SK-N-SH (cell line): Measurements from ENCODE around the gene PCDH1. TPM values are rescaled to one million over a fixed set of nuclear protein-coding genes. Genes with fewer than 3 reads are reported as not detected.

ENCODE experiments used
- CTCF ChIA-PET: fragments of 300-600, 350-600 bp; formaldehyde crosslinking; extraction: SDS; loops from one replicate; lab custom pipeline; 2021; lab: Yijun Ruan, JAX
- POLR2A ChIA-PET: fragments of 350-600 bp; sonication (Branson Sonifier 250); formaldehyde crosslinking; extraction: SDS; loops from one replicate; lab custom pipeline; 2020; ENCODE audit warnings: antibody characterized with exemption, inconsistent platforms; lab: Yijun Ruan, JAX
- DNase-seq: peaks from one replicate; pipeline ENCODE4 v3.0.0; 2012
- H2AFZ ChIP-seq: fragments of 200-600 bp; sonication (generic); 2 replicates; pipeline ENCODE4 v1.8.1; 2016; ENCODE audit warnings: antibody characterized with exemption, mild to moderate bottlenecking, low read depth
- H3F3A ChIP-seq: fragments of 200-600 bp; sonication (generic); replicated peaks from 2 replicates; pipeline ENCODE3; 2016; ENCODE audit warnings: antibody characterized with exemption, mild to moderate bottlenecking; ENCODE audit not compliant: insufficient read depth
- H3K27ac ChIP-seq, 2 experiments: fragments of 200-500 bp in 1 of 2; fragments of 200-600 bp in 1 of 2; sonication (Bioruptor generic) in 1 of 2; sonication (generic), shearing (Covaris generic) in 1 of 2; 2 replicates each; pipeline versions ENCODE4 v1.5.1 to v1.6.1; 2014 to 2016; ENCODE audit warnings: low read depth in 2 of 2, inconsistent platforms in 1 of 2, low read length in 1 of 2, mild to moderate bottlenecking in 1 of 2, mixed read lengths in 1 of 2
- H3K27me3 ChIP-seq: fragments of 200-600 bp; sonication (generic), shearing (Covaris generic); 2 replicates; pipeline ENCODE4 v1.6.1; 2016; ENCODE audit warnings: mixed run types; ENCODE audit not compliant: insufficient read depth
- H3K36me3 ChIP-seq, 2 experiments: fragments of 200-500 bp in 1 of 2; fragments of 200-600 bp in 1 of 2; sonication (Bioruptor generic) in 1 of 2; sonication (generic) in 1 of 2; replicated peaks in 1 of 2; 2 replicates each; pipeline versions ENCODE3 to v1.5.1; 2014 to 2016; ENCODE audit warnings: low read length in 1 of 2, mild to moderate bottlenecking in 1 of 2; ENCODE audit not compliant: insufficient read depth in 2 of 2, control insufficient read depth in 1 of 2
- H3K4me1 ChIP-seq, 2 experiments: fragments of 200-500 bp in 1 of 2; fragments of 200-600 bp in 1 of 2; sonication (Bioruptor generic) in 1 of 2; sonication (generic), shearing (Covaris generic) in 1 of 2; 2 replicates each; pipeline versions ENCODE4 v1.5.1 to v1.6.1; 2014 to 2016; ENCODE audit warnings: low read depth in 1 of 2, low read length in 1 of 2, mixed run types in 1 of 2; ENCODE audit not compliant: insufficient read depth in 2 of 2, control insufficient read depth in 1 of 2
- H3K4me2 ChIP-seq: fragments of 200-600 bp; sonication (generic), shearing (Covaris generic); 2 replicates; pipeline ENCODE4 v1.6.1; 2017; ENCODE audit warnings: mixed run types
- H3K4me3 ChIP-seq, 2 experiments: fragments of 200-500 bp in 1 of 2; fragments of 200-600 bp in 1 of 2; sonication (Bioruptor generic) in 1 of 2; sonication (generic), shearing (Covaris generic) in 1 of 2; 2 replicates each; pipeline versions ENCODE4 v1.5.1 to v1.8.1; 2014 to 2016; ENCODE audit warnings: low read depth in 2 of 2, inconsistent platforms in 1 of 2, low read length in 1 of 2, mild to moderate bottlenecking in 1 of 2, mixed read lengths in 1 of 2, moderate library complexity in 1 of 2
- H3K79me2 ChIP-seq: fragments of 200-600 bp; sonication (generic); 2 replicates; pipeline ENCODE4 v1.8.1; 2017; ENCODE audit warnings: mild to moderate bottlenecking; ENCODE audit not compliant: insufficient read depth
- H3K9ac ChIP-seq: fragments of 200-600 bp; sonication (generic); 2 replicates; pipeline ENCODE4 v1.6.1; 2017; ENCODE audit warnings: mixed run types
- H3K9me2 ChIP-seq: fragments of 200-600 bp; sonication (generic); 2 replicates; pipeline ENCODE4 v1.6.1; 2017; ENCODE audit warnings: mixed run types
- H3K9me3 ChIP-seq: fragments of 200-600 bp; sonication (generic); 2 replicates; pipeline ENCODE4 v1.6.1; 2017; ENCODE audit warnings: mixed run types, mild to moderate bottlenecking, moderate library complexity
- H4K20me1 ChIP-seq: fragments of 200-600 bp; sonication (generic); 2 replicates; pipeline ENCODE4 v1.6.1; 2017; ENCODE audit warnings: mild to moderate bottlenecking, mixed run types; ENCODE audit not compliant: insufficient read depth
- EZH2phosphoT487 ChIP-seq: fragments of 200-600 bp; sonication (generic); IDR thresholded peaks from 2 replicates; pipeline ENCODE4 v1.6.1; 2017; ENCODE audit warnings: low read depth, mixed run types, mild to moderate bottlenecking, antibody characterized with exemption, moderate library complexity, borderline replicate concordance
- FOXM1 ChIP-seq: IDR thresholded peaks from 2 replicates; pipeline ENCODE4 v1.4.0; 2012; ENCODE audit warnings: low read depth, mild to moderate bottlenecking
- GATA2 ChIP-seq: sonication (generic); formaldehyde crosslinking; IDR thresholded peaks from 2 replicates; pipeline ENCODE4 v1.5.0; 2020; ENCODE audit warnings: mild to moderate bottlenecking, missing genetic modification reagents
- JUND ChIP-seq: IDR thresholded peaks from 2 replicates; pipeline ENCODE4 v1.4.0; 2012
- NRF1 ChIP-seq: IDR thresholded peaks from 2 replicates; pipeline ENCODE4 v1.6.1; 2012; ENCODE audit warnings: low read depth, mild to moderate bottlenecking, low read length
- RAD21 ChIP-seq: IDR thresholded peaks from 2 replicates; pipeline ENCODE4 v1.6.1; 2012; ENCODE audit warnings: mild to moderate bottlenecking, low read length
- RCOR1 ChIP-seq: fragments of 150-350 bp; IDR thresholded peaks from 2 replicates; pipeline ENCODE4 v1.6.1; 2017; ENCODE audit warnings: antibody characterized with exemption, low read length
- RFX5 ChIP-seq: IDR thresholded peaks from 2 replicates; pipeline ENCODE4 v1.6.1; 2012; ENCODE audit warnings: mild to moderate bottlenecking, improper control_type of control experiment, low read length
- SMC3 ChIP-seq: IDR thresholded peaks from 2 replicates; pipeline ENCODE4 v1.6.1; 2012; ENCODE audit warnings: low read depth, low read length, improper control_type of control experiment
- TAF1 ChIP-seq: IDR thresholded peaks from 2 replicates; pipeline ENCODE4 v1.6.1; 2012; ENCODE audit warnings: low read depth, mild to moderate bottlenecking, low read length, moderate library complexity, borderline replicate concordance
- YY1 ChIP-seq: IDR thresholded peaks from 2 replicates; pipeline ENCODE4 v1.4.0; 2012; ENCODE audit warnings: low read depth, mild to moderate bottlenecking
- WGBS: methylation state at CpG from one replicate; pipeline ENCODE4 v1.1.6; 2017; ENCODE audit warnings: low lambda C conversion rate; 5-methylcytosine and 5-hydroxymethylcytosine counted together
- polyA plus RNA-seq, 3 experiments: library from polyadenylated mRNA; depleted of rRNA; stranded (reverse); fragments of >200 nt; gene quantifications; 2 replicates each; pipeline ENCODE4 v1.2.3, GENCODE V29; 2012
- TF ChIP-seq, protein P1 (sequence below): fragments of 150-350 bp; IDR thresholded peaks from 2 replicates; pipeline ENCODE4 v1.6.1; 2016; ENCODE audit warnings: mild to moderate bottlenecking, low read depth, low read length
- TF ChIP-seq, protein P2 (sequence below): IDR thresholded peaks from 2 replicates; pipeline ENCODE4; 2012
- TF ChIP-seq, protein P3 (sequence below): IDR thresholded peaks from 2 replicates; pipeline ENCODE4 v1.4.0; 2012; ENCODE audit warnings: low read depth
- TF ChIP-seq, protein P4 (sequence below): fragments of 200-600 bp; sonication (generic); IDR thresholded peaks from 2 replicates; pipeline ENCODE4 v1.6.1; 2017; ENCODE audit warnings: antibody characterized with exemption, mild to moderate bottlenecking, moderate library complexity

Gene PCDH1
- polyA plus RNA-seq, 1 of the 3 experiments (the other 2 are of a cell fraction) = 0.08 TPM

DNA sequence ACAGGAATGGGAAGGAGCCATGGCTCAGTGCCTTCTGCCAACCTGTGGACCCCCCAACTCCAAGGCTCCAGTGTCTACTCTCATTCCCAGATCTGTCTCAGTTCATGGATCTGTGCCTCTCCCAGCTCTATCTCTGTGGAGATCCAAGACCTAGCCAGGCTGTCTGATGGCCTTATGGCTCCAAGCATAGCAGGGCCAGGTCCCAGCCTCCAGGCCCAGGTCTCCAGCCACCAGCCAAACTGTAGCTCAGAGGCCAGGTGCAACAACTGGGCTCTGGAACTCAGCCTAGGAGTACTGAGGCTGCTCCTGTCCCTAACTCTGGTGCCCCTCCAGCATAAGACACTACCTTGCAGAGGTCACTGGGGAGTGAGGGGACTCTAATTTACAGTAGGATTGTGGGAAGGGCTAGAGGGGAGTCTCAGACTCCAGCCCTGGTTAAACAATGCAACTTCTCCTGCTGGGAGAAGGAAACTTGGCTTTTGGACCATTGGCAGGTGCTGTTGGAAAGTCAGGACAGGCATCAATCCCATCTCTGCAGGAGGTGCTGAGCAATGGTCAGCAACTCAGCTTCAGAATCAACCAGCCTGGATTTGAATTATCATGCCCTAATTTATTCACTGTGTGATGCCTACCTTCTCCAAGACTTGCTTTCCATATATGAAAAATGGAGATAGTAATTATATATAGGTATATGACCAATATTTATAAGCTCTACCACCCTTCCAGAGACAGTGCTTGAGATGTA, 63.0 kb downstream of the PCDH1 start:
- TF ChIP-seq EZH2phosphoT487 = no peak
- TF ChIP-seq, protein P1, sequence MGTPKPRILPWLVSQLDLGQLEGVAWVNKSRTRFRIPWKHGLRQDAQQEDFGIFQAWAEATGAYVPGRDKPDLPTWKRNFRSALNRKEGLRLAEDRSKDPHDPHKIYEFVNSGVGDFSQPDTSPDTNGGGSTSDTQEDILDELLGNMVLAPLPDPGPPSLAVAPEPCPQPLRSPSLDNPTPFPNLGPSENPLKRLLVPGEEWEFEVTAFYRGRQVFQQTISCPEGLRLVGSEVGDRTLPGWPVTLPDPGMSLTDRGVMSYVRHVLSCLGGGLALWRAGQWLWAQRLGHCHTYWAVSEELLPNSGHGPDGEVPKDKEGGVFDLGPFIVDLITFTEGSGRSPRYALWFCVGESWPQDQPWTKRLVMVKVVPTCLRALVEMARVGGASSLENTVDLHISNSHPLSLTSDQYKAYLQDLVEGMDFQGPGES = no peak
- no peak for TF ChIP-seq NRF1
- TF ChIP-seq, protein P2, sequence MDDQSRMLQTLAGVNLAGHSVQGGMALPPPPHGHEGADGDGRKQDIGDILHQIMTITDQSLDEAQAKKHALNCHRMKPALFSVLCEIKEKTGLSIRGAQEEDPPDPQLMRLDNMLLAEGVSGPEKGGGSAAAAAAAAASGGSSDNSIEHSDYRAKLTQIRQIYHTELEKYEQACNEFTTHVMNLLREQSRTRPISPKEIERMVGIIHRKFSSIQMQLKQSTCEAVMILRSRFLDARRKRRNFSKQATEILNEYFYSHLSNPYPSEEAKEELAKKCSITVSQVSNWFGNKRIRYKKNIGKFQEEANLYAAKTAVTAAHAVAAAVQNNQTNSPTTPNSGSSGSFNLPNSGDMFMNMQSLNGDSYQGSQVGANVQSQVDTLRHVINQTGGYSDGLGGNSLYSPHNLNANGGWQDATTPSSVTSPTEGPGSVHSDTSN = no peak
- no peak for TF ChIP-seq RFX5
- TF ChIP-seq, protein P3, sequence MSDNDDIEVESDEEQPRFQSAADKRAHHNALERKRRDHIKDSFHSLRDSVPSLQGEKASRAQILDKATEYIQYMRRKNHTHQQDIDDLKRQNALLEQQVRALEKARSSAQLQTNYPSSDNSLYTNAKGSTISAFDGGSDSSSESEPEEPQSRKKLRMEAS = no peak
- no peak for TF ChIP-seq GATA2 (CRISPR knock-in tag)
- TF ChIP-seq FOXM1 = no peak
- TF ChIP-seq YY1 = no peak
- H3K36me3 ChIP-seq = no peaks in the 10 kb centered on the region
- no peaks in the 10 kb centered on the region for H3K9me3 ChIP-seq
- H2AFZ ChIP-seq = no peak overlapping the region
- H3K4me3 ChIP-seq = no peak overlapping the region
- POLR2A ChIA-PET = interaction anchor here (0.9 kb wide), 1 partner anchor 10 kb away, joined by 3 read pairs; no protein-coding TSS in a partner anchor
- no peaks in the 10 kb centered on the region for H3K9me2 ChIP-seq
- no peaks in the 10 kb centered on the region for H4K20me1 ChIP-seq
- peaks cover 4% of the 10 kb centered on the region; the same call in 1 of the 2 replicates for H3K27me3 ChIP-seq
- H3K27ac ChIP-seq = no peak overlapping the region
- H3K9ac ChIP-seq = no peak overlapping the region
- H3F3A ChIP-seq = no peaks in the 10 kb centered on the region
- DNase-seq = no peak
- H3K79me2 ChIP-seq = no peaks in the 10 kb centered on the region
- H3K4me1 ChIP-seq = peaks cover 0 to 16% of the 10 kb centered on the region in 2 experiments; a peak in 1 of 4 replicates
- CTCF ChIA-PET = interaction anchor here (1.0 to 20.2 kb wide), 33 partner anchors 10 to 151 kb away, joined by 3 to 447 read pairs (median 7); partner anchors contain the start of genes PCDH1 and PCDH12
- H3K4me2 ChIP-seq = no peak overlapping the region

DNA sequence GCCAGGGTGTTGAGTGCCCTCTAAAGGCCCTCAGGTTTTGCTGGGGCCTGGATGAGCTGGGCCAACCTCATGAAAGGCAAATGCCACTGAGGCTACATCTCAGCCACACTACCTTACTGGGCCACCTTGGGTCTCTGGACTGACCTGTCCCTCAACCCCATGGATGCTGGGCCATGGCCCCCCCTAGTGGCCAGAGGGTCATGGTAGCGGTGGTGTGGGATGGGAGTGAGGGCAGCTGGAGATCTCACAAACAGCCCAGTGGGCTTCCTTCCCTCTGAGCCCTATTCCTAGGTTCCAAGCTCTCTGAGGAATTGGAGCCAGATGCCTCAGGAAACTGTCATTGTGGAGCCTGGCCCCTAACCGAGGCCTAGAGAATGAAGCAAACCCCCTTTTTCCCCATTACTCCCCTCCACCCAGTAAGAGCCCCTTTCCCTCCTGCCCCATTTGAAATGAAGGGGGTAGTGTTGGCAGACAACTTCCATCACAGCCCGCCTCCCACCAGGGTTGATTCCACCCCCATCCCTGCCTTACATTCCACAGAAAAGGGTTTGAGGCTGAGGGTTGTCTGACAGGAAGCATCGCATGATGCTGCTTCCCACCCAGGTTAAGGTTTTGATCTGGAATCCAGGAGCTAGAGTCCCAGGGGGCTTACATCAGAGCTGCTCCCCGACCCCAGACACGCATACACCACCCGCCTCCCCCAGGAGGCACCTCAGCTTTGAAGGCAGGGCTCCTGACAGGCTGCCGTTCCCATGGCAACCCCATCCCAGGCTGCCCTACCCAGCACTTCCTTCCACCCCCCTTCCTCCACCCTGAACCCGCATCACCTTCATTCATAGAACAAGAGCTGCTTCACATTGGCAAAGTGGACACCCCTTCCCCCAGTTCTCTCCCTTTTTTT, 63.9 kb downstream of the PCDH1 start:
- H3K79me2 ChIP-seq = no peaks in the 10 kb centered on the region
- no peaks in the 10 kb centered on the region for H3F3A ChIP-seq
- no peaks in the 10 kb centered on the region for H4K20me1 ChIP-seq
- POLR2A ChIA-PET = interaction anchor here (0.9 kb wide), 1 partner anchor 11 kb away, joined by 3 read pairs; no protein-coding TSS in a partner anchor
- H3K9me3 ChIP-seq = no peaks in the 10 kb centered on the region
- no peak overlapping the region for H3K4me2 ChIP-seq
- H3K27ac ChIP-seq = no peak overlapping the region
- no peaks in the 10 kb centered on the region for H3K9me2 ChIP-seq
- peak; percentile 87 for DNase-seq
- TF ChIP-seq RCOR1 = no peak
- TF ChIP-seq JUND = no peak
- peak; percentile 86 for TF ChIP-seq RAD21
- no peak for TF ChIP-seq YY1
- TF ChIP-seq, protein P4, sequence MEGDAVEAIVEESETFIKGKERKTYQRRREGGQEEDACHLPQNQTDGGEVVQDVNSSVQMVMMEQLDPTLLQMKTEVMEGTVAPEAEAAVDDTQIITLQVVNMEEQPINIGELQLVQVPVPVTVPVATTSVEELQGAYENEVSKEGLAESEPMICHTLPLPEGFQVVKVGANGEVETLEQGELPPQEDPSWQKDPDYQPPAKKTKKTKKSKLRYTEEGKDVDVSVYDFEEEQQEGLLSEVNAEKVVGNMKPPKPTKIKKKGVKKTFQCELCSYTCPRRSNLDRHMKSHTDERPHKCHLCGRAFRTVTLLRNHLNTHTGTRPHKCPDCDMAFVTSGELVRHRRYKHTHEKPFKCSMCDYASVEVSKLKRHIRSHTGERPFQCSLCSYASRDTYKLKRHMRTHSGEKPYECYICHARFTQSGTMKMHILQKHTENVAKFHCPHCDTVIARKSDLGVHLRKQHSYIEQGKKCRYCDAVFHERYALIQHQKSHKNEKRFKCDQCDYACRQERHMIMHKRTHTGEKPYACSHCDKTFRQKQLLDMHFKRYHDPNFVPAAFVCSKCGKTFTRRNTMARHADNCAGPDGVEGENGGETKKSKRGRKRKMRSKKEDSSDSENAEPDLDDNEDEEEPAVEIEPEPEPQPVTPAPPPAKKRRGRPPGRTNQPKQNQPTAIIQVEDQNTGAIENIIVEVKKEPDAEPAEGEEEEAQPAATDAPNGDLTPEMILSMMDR = peak; percentile 68
- peak; percentile 85 for TF ChIP-seq SMC3
- no peak for TF ChIP-seq TAF1
- TF ChIP-seq, all 33 proteins: peak for 3
- H3K27me3 ChIP-seq = peaks cover 6% of the 10 kb centered on the region; the same call in 1 of the 2 replicates
- H3K36me3 ChIP-seq = no peaks in the 10 kb centered on the region
- peaks cover 0 to 16% of the 10 kb centered on the region in 2 experiments; a peak in 1 of 4 replicates for H3K4me1 ChIP-seq
- H3K9ac ChIP-seq = no peak overlapping the region
- no peak overlapping the region for H2AFZ ChIP-seq
- CTCF ChIA-PET = interaction anchor here (0.6 to 20.2 kb wide), 51 partner anchors 11 to 222 kb away, joined by 3 to 447 read pairs (median 4); partner anchors contain the start of genes DIAPH1, PCDH1 and PCDH12
- 54% methylated on average over 7 of the region's 9 CpGs for WGBS
- peak overlapping the region in 1 of 2 experiments; percentile 41; a peak in 1 of 4 replicates for H3K4me3 ChIP-seq
